B cell (primary cell): ENCODE data around the gene RIMBP2. TPM values are rescaled to one million over a fixed set of nuclear protein-coding genes. Genes with fewer than 3 reads are reported as not detected.

Experiments
- ATAC-seq: fragments of 200-7000 bp; cut with Tn5 transposase; one replicate; pipeline ENCODE4 v1.10.0; 2021; ENCODE audit warnings: low read depth, mild to moderate bottlenecking, moderate number of reproducible peaks, moderate library complexity
- CTCF ChIA-PET: fragments of 350-600 bp; sonication (Branson Sonifier 250); formaldehyde crosslinking; loops from one replicate; lab custom pipeline; 2021; ENCODE audit warnings: antibody characterized with exemption, inconsistent platforms; lab: Charles Lee
- POLR2A ChIA-PET: fragments of 350-600 bp; sonication (Branson Sonifier 250); formaldehyde crosslinking; loops from one replicate; lab custom pipeline; 2021; ENCODE audit warnings: antibody characterized with exemption; lab: Charles Lee
- DNase-seq: peaks from one replicate; pipeline ENCODE4 v3.0.0; 2013
- H2AFZ ChIP-seq: 2 replicates; pipeline ENCODE4 v1.6.1; 2012; ENCODE audit warnings: mild to moderate bottlenecking, low read depth, low read length; ENCODE audit not compliant: insufficient read depth, poor library complexity, severe bottlenecking
- H3K27ac ChIP-seq, 2 donors: 1 replicate in 1 of 2; 2 replicates in 1 of 2; pipeline ENCODE4 v1.5.1; 2012 to 2013; ENCODE audit warnings: low read length in 2 of 2, mild to moderate bottlenecking in 2 of 2, moderate library complexity in 1 of 2
- H3K27me3 ChIP-seq, 4 experiments: fragments of 200-600 bp in 1 of 4; sonication (generic) in 1 of 4; replicated peaks in 1 of 4; 1 replicate in 2 of 4; 2 replicates in 2 of 4; pipeline versions ENCODE4 v1.6.1 to v1.7.0; 2013 to 2016; ENCODE audit warnings: low read length in 3 of 4, mild to moderate bottlenecking in 2 of 4, mixed read lengths in 1 of 4, moderate library complexity in 1 of 4; ENCODE audit not compliant: insufficient read depth in 4 of 4, control insufficient read depth in 3 of 4; ENCODE audit errors: control extremely low read depth in 1 of 4
- H3K36me3 ChIP-seq, 2 experiments: replicated peaks in 1 of 2; 1 replicate in 1 of 2; 2 replicates in 1 of 2; pipeline versions ENCODE4 v1.6.1 to v1.7.1; 2013; ENCODE audit warnings: low read length in 1 of 2; ENCODE audit not compliant: insufficient read depth in 2 of 2, control insufficient read depth in 1 of 2; ENCODE audit errors: control extremely low read depth in 1 of 2, extremely low read depth in 1 of 2
- H3K4me1 ChIP-seq, 2 donors: fragments of 200-600 bp in 1 of 2; sonication (generic) in 1 of 2; 1 replicate in 1 of 2; 2 replicates in 1 of 2; pipeline versions ENCODE4 v1.5.1 to v1.6.1; 2013 to 2017; ENCODE audit warnings: low read length in 2 of 2; ENCODE audit not compliant: control insufficient read depth in 2 of 2, insufficient read depth in 2 of 2
- H3K4me2 ChIP-seq: replicated peaks from 2 replicates; pipeline ENCODE3; 2012; ENCODE audit warnings: mild to moderate bottlenecking, low read depth, low read length; ENCODE audit not compliant: poor library complexity, severe bottlenecking
- H3K4me3 ChIP-seq, 5 experiments: fragments of 200-600 bp in 1 of 5; sonication (generic) in 1 of 5; 1 replicate in 3 of 5; 2 replicates in 2 of 5; pipeline versions ENCODE4 v1.5.1 to v1.7.0; 2011 to 2016; ENCODE audit warnings: low read length in 4 of 5, mild to moderate bottlenecking in 4 of 5, low read depth in 2 of 5, control low read depth in 1 of 5, moderate library complexity in 1 of 5; ENCODE audit not compliant: insufficient read depth in 1 of 5; ENCODE audit errors: control extremely low read depth in 1 of 5, extremely low read depth in 1 of 5
- H3K79me2 ChIP-seq: fragments of 200-600 bp; sonication (generic); one replicate; pipeline ENCODE4 v1.6.0; 2016; ENCODE audit warnings: low read length; ENCODE audit not compliant: control insufficient read depth, insufficient read depth
- H3K9ac ChIP-seq: fragments of 200-600 bp; sonication (generic); 2 replicates; pipeline ENCODE4 v1.6.1; 2017; ENCODE audit warnings: mild to moderate bottlenecking, low read length, moderate library complexity
- H3K9me3 ChIP-seq, 3 donors: one replicate each; pipeline versions ENCODE4 v1.6.1 to v1.7.1; 2013; ENCODE audit warnings: low read length in 2 of 3; ENCODE audit not compliant: control insufficient read depth in 2 of 3, insufficient read depth in 1 of 3; ENCODE audit errors: control extremely low read depth in 1 of 3
- H4K20me1 ChIP-seq: 2 replicates; pipeline ENCODE4 v1.6.0; 2012; ENCODE audit warnings: mild to moderate bottlenecking, low read length; ENCODE audit not compliant: insufficient read depth, control insufficient read depth, poor library complexity, severe bottlenecking
- H3K27ac Mint-ChIP-seq: one replicate; pipeline ENCODE4 v1.8.0; 2021; ENCODE audit warnings: mixed read lengths
- H3K27me3 Mint-ChIP-seq: one replicate; pipeline ENCODE4 v1.8.0; 2021; ENCODE audit warnings: mixed read lengths
- H3K4me1 Mint-ChIP-seq: one replicate; pipeline ENCODE4 v1.8.0; 2021; ENCODE audit warnings: mixed read lengths
- H3K4me3 Mint-ChIP-seq: one replicate; pipeline ENCODE4 v1.8.0; 2021; ENCODE audit warnings: mixed read lengths
- H3K9me3 Mint-ChIP-seq: one replicate; pipeline ENCODE4 v1.8.0; 2022; ENCODE audit warnings: mixed read lengths; ENCODE audit not compliant: insufficient read depth
- CTCF ChIP-seq: fragments of 200-600 bp; IDR thresholded peaks from one replicate; pipeline ENCODE4 v1.8.0; 2022; ENCODE audit warnings: antibody characterized with exemption, mild to moderate bottlenecking
- EZH2 ChIP-seq: IDR thresholded peaks from 2 replicates; pipeline ENCODE4 v1.6.1; 2012; ENCODE audit warnings: borderline replicate concordance, low read depth, mild to moderate bottlenecking, moderate library complexity, low read length; ENCODE audit not compliant: insufficient read depth, poor library complexity, severe bottlenecking
- WGBS: methylation state at CpG from one replicate; pipeline ENCODE4 v1.1.5; 2013; ENCODE audit warnings: missing lambda C conversion rate; ENCODE audit not compliant: insufficient coverage; 5-methylcytosine and 5-hydroxymethylcytosine counted together
- intact Hi-C: fragments of 100-400 bp; cut with micrococcal nuclease; formaldehyde crosslinking; loops from one replicate; pipeline ENCODE4 v1.10.0; 2022
- polyA plus RNA-seq: library from polyadenylated mRNA; depleted of rRNA; stranded (reverse); fragments of >200 nt; gene quantifications from 2 replicates; pipeline ENCODE4 v1.2.3, GENCODE V29; 2012
- total RNA-seq, 2 donors: library from RNA; stranded (reverse); fragments of 120-200 nt in 1 of 2; gene quantifications; 1 replicate in 1 of 2; 2 replicates in 1 of 2; pipeline versions ENCODE4 v1.2.3 to v1.2.4, GENCODE V29; 2013 to 2022

RIMBP2 gene
- total and polyA plus RNA-seq, 2 donors (not counting 1 experiment from before 2014, with no cell fraction given) = not detected

GRCh38 chr12:130591736-130592135 is 124.4 kb downstream of the RIMBP2 start:
- H2AFZ ChIP-seq = no peak overlapping the region
- TF ChIP-seq EZH2 = no peak
- no peak overlapping the region for H3K4me3 ChIP-seq
- Mint-ChIP-seq H3K9me3 (peaks cover 4% of the 10 kb centered on the region), H3K27me3 (no peaks in the 10 kb centered on the region), H3K4me3 (no peak overlapping the region), H3K27ac (no peak overlapping the region), H3K4me1 (no peaks in the 10 kb centered on the region)
- no peaks in the 10 kb centered on the region for H4K20me1 ChIP-seq
- 90% methylated on average over 9 of the region's 9 CpGs for WGBS
- H3K27me3 ChIP-seq = no peaks in the 10 kb centered on the region
- ChIA-PET POLR2A (no interaction called here), CTCF (no interaction called here)
- no peak overlapping the region for H3K27ac ChIP-seq
- no peaks in the 10 kb centered on the region for H3K79me2 ChIP-seq
- ATAC-seq (no peak), DNase-seq (no peak)
- no peaks in the 10 kb centered on the region for H3K4me1 ChIP-seq
- no peaks in the 10 kb centered on the region for H3K36me3 ChIP-seq
- peaks cover 0 to 28% (median 0%) of the 10 kb centered on the region in 3 donors for H3K9me3 ChIP-seq
- H3K4me2 ChIP-seq = no peak overlapping the region
- no peak overlapping the region for H3K9ac ChIP-seq
- intact Hi-C loops = no loop called here

GRCh38 chr12:130590685-130591084 is 125.4 kb downstream of the RIMBP2 start:
- intact Hi-C loops = no loop called here

More at GRCh38 chr12:130590685-130591084, 125.4 kb downstream of the RIMBP2 start:
- Histone ChIP-seq H4K20me1 (no peaks in the 10 kb centered on the region), H2AFZ (no peak overlapping the region), H3K27ac (no peak overlapping the region), H3K36me3 (no peaks in the 10 kb centered on the region), H3K4me1 (no peaks in the 10 kb centered on the region), H3K9ac (no peak overlapping the region), H3K4me3 (no peak overlapping the region), H3K27me3 (no peaks in the 10 kb centered on the region), H3K4me2 (no peak overlapping the region), H3K79me2 (no peaks in the 10 kb centered on the region), H3K9me3 (peaks cover 0 to 22% (median 0%) of the 10 kb centered on the region in 3 donors)
- DNase-seq (no peak), ATAC-seq (no peak)
- no peaks in the 10 kb centered on the region for H3K4me1 Mint-ChIP-seq
- CTCF ChIA-PET = no interaction called here
- TF ChIP-seq EZH2 (no peak), CTCF (no peak)
- H3K9me3 Mint-ChIP-seq = peaks cover 4% of the 10 kb centered on the region
- no peaks in the 10 kb centered on the region for H3K27me3 Mint-ChIP-seq
- POLR2A ChIA-PET = no interaction called here
- 91% methylated on average over 11 of the region's 12 CpGs for WGBS
- no peak overlapping the region for H3K27ac Mint-ChIP-seq
- no peak overlapping the region for H3K4me3 Mint-ChIP-seq
